ENCODE data around the gene HMCN1. TPM values are rescaled to one million over a fixed set of nuclear protein-coding genes. Genes with fewer than 3 reads are reported as not detected.

Gene HMCN1
- total RNA-seq, 2 donors from 2014 or later = 10.6 to 17.3 TPM

DNA sequence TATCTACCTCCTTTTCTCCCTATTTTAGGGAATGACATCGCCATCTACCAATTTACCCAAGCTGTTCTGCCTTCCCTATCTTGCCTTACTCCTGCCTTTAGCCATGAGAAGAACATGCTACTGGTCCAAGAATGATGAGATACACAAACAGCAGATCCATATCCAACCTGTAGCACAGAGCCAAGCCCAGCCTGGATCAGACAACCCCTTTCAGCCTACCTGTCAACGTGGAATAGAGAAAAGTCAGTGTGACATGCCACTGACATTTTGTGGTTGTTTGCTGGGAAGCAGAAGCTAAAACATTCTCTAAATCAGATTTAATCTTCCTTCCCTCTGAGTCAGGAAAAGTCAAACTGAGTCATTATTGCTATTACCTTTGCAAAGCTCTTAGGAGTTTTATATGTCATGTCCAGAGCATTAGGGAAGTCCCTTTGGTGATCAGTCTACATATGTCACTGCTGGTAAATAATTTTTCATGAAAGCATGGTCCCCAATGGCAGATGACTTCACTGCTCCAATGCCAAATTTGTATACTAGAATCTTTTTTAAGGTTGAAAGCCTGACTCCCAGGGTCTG is 497.8 kb downstream of the HMCN1 start:
- DNase-seq (ENCODE audit: low spot score) = no peak
- intact Hi-C loops (cut with DNase I) = no loop called here

DNA sequence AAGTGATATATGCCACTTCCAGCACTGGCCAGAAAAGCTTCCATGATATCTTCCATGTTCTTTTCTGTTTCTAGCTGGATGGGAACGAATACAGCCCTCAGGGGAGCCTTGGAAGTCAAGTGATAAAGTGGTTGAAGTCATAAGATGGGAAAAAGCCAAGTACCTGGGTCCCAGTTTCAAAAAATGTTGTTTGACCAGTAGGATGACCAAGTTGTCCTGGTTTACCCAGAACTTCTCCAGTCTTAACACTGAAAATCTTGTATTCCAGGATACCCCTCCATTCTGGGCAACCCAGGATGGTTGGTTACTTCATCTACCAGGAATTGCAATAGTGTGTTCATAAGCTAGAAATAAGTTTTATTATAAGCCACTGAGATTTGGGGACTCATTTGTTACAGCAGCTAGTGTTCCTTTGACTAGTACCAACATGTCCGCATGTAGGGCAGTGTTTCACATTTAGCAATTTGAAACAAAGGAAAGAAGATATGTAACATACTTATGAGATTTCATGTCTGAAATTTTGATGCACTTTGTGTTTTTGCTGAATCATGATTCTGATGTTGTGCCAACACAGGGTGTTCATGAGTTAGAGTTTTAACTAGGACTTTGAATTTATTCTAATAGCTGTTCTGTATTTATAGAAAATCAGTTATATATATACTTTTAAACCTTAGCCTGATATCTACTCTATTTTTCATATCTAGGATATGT is 500.9 kb downstream of the HMCN1 start:
- intact Hi-C loops (cut with DNase I) = no loop called here
- DNase-seq (ENCODE audit: low spot score) = no peak

DNA sequence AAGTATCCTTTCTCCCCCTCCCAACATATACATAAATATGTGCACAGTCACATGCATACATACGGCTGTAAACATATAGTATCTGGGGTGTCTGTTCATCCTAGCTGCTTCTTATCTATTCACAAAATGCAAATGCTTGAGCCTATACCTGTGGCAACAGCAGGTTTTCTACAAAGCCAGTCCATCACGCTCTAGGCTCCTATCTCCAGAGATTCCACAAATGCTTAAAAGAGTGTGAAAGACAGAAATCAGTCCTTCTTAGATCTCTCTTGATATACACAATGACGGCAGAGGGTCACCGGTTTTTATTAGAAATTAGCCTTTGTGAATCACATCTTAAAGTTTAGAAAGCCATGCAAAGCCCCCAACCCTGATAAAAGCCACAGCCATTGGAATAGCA is 501.5 kb downstream of the HMCN1 start:
- no peak for DNase-seq (ENCODE audit: low spot score)
- intact Hi-C loops (cut with DNase I) = no loop called here

DNA sequence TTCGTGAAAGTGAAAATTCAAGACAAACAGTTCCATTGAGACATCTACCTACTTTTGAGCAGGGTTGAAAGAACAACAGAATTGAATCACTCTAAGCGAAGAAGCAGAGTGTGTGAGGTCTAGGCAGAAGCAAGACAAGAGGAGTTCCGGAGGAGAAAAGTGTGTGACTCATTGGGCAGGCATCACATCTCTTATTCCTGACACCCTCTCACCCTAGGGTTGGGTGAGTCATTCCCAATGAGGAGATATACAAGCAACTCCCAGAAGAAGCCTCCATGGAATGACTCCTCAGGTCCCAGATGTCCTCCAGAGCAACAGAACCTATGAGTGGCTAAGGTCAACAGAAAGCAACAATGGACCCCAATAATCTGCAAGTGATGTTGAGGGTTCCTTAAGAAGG is 502.7 kb downstream of the HMCN1 start:
- DNase-seq (ENCODE audit: low spot score) = no peak
- intact Hi-C loops (cut with DNase I) = no loop called here

DNA sequence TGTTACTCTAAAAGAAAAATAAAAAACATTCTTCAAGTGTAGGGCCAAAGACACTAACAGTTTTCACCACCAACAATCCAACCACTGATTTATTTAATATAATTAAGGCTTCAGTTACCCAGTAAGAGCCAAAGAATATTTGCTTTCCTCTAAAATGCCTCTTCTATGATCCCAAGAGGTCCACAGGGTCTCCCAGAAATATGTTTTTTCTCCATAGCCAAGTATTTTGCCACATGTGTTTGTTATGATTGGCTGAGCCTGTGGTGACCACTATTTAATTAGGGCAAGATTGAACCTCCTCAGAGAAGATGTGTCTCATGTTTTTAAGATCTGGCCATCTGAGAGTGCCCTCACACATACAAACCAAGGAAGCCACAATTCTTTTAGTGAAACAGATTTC is 505.0 kb downstream of the HMCN1 start:
- intact Hi-C loops (cut with DNase I) = no loop called here
- DNase-seq (ENCODE audit: low spot score) = no peak

DNA sequence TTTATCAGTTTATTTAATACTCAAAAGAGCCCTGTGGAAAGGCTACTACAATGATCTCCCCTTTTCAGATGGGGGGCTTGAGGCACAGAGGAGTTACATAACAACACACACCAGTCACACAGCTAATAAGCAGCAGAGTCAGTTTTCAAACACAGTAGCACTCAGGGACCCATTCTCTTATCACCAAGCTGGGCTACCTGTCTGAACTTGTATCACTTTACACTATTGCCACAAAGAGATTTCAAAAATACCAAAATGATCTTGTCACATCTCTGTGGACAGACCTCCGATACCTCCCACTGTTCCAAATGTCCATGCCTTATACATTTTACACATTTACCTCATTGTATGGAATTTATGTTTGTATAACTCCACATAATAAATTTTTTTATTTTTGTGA is 506.2 kb downstream of the HMCN1 start:
- no peak for DNase-seq (ENCODE audit: low spot score)
- intact Hi-C loops (cut with DNase I) = no loop called here
